ENCODE results near the gene DGKB.

Gene DGKB

DNA sequence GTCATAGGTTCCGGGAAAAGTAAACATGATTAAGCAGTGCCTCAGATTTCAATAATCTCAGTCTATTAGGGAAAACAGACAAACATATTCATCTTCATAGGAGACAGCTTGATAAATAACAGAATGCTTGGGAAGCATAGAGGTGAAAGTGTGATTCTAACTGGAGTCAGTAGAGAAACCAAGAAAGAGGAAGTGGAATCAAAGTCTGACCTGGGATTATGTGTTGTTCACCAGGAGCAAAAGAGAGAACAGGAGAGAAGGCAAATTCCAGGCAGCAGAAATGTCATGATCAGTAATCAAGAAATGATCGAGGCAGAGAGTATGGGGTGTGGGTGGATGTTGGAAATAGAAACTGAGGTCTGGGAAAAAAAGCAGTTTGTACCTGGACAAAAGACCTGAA is 43.7 kb downstream of the DGKB start:
- DNase-seq = no peak

DNA sequence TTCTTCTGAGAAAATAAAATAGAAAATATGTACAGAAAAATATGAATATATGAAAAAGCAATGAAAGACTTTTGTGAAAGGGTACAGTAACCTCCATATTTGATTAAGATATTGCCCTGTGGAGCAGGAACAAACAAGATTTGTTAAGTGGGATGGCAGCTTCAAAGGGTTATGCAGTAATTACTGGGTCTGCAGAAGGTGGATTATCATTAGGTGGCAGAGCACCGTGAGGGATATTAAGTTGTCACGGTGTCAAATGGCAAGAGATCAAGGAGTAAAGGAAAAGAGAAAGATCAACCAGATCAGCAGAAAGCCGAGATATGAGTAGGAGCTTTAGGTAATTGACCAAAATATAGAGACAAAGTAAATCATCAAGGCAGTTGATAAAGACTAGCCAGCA is 44.1 kb downstream of the DGKB start:
- no peak for DNase-seq

DNA sequence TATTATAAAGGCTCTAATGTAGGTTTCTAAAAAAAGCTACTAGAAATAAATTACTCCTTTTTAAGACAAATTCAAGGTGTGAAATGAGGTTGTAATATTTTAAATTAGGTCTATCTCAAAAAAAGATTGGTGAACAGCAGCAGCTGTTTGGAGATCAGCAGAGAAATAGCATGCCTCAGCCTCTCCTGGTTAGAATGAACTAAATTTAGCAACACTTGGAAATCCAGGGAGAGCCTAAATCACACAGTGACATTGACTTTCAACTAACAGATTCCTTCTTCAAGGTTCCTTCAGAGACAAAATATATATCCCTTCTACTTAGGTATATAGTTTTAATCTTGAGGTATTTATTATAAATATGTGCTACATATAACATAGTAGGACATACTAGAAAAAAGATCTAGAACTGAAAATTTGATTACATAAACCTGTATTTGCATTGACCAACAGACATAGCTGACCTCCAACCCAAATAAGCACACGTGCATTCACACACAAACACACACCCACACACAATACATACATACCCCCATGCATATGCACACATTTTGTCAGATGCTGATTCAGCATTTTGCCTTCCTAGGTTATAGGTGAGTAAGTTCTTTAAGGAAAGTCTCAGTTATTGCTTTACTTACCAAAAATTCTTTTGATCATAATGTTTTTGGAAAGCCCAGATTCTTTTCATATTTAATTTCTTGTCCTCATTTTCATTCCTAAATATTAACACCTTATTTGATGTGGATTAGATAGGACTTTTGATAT is 47.3 kb downstream of the DGKB start:
- DNase-seq = no peak

DNA sequence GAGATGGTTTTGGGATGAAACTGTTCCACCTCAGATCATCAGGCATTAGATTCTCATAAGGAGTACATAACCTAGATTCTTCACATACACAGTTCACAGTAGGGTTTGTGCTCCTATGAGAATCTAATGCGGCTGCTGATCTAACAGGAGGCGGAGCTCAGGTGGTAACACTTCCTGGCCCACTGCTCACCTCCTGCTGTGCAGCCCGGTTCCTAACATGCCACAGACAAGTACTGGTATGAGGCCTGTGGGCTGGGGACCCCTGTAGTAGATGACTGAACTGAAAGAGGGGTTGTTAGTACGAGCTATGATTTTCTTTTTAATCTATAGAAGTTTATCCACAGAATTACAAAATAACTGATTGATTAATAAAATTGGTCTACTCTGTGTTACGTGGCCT is 48.1 kb downstream of the DGKB start:
- DNase-seq = no peak

DNA sequence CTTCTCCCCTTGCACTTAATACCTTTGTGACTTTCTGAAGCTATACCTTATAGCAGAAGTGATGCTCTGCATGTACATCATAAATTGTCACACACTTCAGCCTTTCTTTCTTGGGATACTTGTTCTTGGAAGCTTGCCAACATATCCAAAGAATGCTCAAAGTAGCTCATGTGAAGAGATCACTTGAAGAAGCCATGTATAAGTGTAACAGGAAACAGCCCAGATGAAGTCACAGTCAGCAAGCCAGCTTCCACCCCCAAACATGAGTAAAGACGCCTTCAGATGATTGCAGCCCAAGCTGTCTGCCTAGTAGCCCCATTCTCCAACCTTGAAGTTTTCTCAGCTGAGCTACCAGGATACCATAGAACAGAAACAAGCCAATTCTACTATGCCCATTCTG is 50.9 kb downstream of the DGKB start:
- DNase-seq = no peak

DNA sequence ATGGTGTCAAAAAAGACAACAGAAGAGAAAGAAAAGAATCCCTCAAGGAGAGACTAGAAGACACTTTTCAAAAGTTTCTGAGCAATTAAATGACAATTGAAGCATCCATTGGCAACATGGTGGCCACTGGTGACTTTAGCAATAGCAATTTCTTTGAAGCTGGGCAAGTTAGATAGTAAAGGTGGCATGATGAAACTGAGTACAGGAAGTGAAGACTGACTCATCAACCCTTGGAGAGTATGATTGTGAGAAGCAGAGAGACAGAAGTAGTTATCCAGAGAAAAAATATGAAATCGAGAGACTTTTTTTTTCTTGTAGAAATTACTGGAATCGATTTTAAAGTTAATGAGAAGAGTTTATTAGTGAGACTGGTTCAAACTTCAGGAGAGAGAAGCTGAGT is 52.5 kb downstream of the DGKB start:
- DNase-seq = no peak

DNA sequence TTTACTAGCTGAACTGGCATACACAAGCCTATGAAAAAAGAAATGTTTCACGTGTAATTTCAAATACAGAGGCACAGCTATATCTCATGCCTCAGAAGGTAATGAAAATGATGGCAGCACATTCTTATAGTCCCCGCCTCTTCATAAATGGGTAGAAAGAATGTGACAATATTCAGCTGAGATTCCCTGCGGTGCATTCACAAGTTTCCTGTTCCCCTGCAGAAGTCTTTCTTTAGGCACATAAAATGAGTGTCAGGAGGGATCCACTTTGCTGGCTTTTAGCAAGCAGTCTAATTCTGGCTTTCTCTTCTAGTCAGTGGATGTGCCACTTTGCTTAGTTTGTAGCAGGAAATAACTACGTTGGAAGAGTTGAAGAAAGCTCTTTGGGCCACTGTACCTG is 56.1 kb downstream of the DGKB start:
- no peak for DNase-seq

DNA sequence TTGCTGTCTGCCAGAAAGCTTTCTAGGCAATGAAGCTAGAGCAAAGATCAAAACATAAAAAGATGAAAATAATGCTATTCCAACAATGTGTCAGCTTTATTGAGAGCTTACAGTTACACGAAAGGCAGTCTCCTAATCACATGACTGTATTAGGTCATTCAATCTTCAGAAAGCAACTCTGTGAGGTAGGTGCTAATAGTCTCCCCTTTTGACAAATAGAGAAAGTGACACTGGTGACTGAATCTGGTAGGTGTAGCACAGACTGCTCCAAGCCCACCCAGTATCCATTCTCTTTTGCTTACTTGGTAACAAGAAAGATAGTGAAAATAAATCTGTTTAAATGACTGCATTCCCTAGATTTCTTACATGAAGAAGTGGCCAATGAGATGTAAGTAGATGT is 58.8 kb downstream of the DGKB start:
- no peak for DNase-seq

DNA sequence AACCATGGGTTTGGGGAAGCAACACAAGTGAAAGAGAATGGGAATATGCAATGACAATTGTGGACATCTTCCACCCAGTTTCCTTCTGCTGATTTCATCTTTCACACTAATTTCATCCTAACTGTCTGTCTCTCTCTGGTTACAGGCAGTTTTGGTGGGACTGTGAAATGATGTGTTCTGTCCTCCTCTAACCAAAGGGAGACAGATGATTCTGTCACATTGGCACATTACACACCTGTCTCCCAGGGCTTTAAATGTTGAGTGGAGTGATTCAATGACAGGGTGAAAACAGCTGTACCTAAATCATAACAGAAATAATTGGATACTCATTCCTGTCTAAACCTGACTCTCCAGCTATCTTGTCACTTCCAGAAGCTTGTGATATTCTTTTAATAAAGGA is 60.0 kb downstream of the DGKB start:
- DNase-seq = no peak

DNA sequence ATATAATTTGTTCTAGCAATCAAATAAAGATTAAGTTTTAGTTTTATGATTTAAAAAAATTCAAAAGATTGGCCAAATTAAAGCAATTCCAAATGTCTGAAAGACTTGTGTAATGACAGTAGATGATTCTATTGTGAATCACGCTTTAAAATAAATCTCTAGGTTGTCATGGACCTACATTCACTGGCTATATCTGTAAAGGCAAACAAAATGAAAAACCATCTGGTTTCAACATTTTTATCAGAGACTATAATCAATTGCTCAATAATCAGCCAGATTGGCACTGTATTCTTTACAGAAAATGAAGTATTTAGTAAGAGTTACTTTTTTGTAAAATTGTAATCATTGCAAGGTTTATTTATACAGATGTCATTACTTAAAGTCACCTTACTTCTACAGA is 60.7 kb downstream of the DGKB start:
- no peak for DNase-seq

DNA sequence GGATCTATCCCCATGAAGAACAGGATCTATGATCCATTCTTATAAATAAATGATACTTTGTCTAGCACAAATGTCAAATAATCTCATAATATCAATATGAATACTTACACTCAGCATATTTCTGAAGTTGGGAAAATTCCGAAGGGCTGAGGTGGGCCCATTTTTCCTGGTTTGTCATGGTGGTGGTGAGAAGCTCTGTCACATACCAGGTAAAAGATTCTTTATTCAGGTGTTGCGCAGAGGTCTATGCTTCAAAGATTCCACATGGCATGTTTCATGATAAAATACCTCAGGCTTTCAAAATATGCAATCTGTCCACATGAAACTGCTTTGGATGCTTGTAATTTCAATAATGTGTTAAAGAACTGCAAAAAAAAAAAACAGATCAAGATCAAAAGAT is 61.5 kb downstream of the DGKB start:
- DNase-seq = no peak

DNA sequence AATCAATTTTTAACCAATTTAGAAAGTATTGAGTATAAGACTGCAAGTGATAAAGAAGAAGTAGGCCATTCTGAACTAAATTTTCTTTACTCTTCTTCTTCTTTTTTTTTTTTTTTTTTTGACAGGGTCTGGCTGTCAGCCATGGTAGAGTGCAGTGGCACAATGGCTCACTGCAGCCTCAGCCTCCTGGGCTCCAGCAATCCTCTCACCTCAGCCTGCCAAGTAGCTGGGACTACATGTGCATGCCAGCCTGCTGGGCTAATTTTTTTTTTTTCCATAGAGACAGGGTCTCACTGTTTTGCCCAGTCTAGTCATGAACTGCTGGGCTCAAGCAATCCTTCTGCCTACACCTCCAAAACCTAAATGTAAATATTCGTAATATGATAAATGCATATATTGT is 63.2 kb downstream of the DGKB start:
- no peak for DNase-seq

DNA sequence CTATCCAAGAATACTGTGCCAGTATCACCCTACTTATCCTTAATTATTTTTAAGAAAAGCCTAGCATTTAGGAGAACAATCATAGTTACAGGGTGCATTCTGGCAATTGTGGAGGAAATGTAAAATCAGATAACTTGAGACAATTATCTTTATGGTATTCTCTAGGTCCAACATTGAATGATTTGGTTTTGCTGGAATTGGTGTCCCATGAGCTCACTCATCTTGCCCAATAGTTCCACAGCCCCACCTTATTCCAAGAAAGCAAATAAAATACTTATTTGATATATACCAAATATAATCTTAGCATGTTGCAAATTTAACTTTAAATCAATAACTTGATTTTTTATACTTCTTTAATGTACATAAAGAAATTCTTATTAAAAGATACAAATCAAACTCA is 65.3 kb downstream of the DGKB start:
- no peak for DNase-seq

DNA sequence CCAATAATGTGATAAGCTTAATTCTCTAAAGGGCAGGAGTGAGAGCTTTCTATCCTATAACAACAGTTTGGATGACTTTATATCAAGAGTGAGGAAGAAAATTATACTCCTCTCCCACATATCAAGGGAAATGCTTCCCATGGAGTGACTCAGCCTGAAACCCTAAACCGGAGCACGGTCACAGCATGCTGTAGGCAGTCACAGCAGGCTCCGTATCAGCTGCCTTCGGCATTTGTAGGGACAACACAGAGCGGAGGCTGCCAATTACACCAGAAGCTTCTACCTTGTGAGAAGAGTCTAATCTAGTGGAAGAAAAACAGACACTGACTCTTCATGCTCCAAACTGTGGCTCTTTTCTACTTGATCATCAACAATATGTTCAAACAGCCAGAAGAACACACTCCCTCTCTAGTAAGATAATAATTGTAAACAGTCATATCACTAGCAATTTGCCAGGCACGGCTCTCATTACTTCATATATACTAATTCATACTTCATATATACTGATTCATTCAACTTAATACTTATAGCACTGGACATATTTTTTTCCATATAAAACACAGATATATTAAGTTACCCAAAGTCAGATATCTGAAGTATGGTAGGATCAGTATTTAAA is 65.9 kb downstream of the DGKB start:
- DNase-seq = no peak

DNA sequence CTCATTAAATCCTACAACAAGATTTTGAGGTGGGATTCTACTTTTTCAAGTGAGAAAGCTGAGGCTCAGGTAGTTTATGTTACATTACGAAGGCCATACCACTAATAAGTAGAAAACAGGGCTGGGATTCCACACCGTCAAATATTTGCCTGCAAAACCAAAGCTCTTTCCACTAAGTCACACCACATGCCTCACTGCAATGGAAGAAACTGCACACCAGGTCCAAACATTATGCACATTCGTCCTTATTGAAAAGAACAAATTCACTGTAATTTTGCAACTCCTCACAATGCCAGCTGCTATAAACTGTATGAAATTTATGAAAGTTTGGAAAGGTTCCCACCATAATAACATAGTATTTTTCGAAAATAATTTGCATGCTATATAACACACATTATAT is 66.5 kb downstream of the DGKB start:
- DNase-seq = no peak

DNA sequence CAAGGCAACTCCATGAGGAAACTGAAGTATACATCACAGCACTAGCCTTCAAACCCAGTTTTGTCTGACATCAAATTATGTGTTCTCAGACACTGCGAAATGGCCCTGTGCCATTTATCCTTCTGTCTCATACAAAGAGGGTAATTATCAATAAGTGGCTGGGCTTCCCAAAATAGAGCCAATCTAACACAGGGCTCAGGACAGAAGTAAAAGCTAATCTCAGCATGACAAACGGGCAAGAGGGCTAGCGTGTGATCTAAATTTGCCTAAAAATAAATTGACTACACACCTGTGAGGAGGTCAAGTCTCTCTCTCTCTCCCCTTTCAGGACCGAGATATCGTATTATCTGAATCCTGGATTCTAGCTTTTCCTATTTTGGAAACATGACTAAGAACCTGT is 67.2 kb downstream of the DGKB start:
- DNase-seq = no peak

DNA sequence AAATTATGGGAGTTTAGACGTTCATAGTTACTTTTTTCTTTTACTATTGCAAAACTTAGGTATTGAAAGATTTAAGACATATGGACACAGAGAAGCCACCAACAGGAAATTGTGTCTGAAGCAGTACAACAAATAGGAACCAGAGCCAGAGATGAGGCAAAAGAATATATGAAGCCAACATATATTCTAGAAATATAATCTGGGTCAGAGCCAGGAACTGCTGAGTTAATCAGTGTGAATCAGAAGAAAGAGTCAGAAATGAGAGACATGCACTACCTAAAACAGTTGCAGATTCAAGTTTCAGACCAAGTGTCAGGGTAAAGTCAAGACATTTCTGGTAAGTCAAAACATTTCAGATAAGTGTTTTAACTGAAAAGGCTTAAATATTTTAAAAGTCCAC is 67.7 kb downstream of the DGKB start:
- DNase-seq = no peak

DNA sequence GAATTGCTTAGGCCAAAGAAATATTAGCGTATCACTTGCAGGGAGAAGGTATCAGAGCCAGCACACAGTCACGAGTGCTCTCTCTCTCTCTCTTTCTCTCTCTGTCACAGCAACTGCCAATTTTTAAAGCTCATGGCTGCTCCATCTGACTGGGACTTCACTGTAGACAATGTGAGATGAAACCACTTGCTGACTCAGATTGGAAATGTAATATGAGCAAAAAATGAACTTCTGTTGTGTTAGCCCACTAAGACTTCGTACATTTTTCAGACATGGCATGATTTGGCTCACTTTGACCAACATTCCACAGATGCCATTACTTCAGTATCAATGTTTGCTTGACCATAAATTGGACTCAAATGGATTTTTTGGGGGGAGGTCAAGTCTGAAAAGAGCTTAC is 68.1 kb downstream of the DGKB start:
- DNase-seq = no peak

DNA sequence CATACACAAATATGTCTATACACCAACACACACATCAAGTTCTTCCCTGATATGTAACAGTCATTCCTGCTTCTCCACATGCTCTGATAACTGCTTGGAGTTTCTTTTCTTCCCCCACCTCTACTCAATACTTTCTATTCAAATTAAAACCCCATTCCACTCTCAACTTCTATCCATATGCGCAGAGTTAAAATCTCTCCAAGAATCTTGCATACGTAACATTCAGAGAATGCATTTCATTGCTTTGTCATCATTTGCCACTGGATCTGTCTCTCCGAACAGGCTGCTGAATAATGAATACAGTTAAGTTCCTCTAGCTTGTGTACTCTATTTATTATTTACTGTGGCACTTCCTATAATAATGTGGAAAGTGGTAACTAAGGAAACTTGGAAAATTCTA is 68.8 kb downstream of the DGKB start:
- DNase-seq = no peak

DNA sequence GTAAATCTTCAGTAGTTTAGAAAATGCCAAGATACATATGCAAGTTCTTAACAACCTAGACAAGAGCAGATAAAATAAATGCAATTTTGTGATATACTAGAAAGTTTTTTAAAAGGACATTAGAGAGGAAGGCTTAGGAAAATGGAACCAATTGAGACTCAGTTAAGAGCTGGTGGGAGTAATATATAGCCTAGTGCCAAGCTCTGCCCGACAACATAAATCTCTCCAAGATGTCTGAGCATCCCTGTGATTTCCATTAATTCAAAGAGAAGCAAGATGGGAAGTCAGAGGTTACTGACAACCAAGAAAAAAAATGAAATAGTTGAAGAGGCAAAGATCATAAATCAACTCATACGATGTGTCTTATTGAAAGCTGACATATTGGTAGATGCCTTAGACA is 74.5 kb downstream of the DGKB start:
- DNase-seq = no peak

DNA sequence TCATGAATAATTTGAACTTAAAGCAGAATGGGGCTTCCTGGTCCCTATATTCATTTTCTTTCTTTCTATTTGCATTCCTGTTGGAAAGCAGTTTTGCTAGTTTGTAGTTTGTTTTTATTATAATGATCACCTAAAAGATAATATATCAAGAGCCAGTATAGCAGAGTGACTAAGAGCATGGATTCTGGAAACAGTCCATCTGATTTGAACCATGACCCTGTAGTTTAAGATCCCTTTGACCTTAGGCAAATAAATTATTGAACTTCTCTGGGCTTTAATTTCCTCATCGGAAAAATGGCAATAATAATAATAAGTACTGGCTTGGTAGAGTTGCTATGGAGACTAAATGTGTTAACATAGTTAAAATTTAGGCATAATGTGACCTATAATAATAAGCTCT is 76.1 kb downstream of the DGKB start:
- no peak for DNase-seq

DNA sequence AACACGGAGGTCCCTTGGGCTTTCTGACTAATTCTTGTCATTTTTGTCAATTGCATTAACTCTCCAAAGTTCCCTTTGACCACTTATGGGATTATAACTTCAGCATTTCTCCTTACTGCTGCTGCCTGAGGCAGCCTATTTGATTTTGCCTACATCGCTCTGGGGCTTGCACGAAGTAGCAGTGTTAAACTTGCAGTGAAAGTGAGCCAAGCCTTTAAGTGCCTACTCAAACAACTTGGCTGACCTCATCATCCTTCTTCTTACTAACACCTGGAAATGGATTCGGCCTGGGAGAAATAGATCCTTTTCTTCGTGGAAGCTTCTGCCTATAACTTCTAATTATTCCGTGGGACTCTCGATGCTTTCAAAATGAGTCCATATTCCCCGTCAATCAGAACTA is 76.6 kb downstream of the DGKB start:
- no peak for DNase-seq

DNA sequence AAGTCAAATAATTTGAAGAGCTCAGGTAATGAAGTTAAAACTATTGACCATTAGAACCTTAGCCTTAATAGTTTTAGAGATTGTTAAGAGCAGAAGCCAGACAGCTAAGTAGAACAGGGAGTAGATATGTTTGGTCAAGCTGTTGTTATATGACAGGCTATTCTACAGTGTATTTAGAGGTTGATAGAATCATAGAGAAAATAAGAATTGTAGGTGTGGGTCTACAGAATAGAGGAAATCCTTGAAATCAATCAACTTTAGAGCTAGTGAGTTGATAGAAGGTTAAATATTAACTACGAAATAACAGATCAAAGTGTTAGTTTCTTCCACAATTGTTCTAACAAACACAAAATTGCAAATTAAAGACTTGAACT is 80.1 kb downstream of the DGKB start:
- no peak for DNase-seq

DNA sequence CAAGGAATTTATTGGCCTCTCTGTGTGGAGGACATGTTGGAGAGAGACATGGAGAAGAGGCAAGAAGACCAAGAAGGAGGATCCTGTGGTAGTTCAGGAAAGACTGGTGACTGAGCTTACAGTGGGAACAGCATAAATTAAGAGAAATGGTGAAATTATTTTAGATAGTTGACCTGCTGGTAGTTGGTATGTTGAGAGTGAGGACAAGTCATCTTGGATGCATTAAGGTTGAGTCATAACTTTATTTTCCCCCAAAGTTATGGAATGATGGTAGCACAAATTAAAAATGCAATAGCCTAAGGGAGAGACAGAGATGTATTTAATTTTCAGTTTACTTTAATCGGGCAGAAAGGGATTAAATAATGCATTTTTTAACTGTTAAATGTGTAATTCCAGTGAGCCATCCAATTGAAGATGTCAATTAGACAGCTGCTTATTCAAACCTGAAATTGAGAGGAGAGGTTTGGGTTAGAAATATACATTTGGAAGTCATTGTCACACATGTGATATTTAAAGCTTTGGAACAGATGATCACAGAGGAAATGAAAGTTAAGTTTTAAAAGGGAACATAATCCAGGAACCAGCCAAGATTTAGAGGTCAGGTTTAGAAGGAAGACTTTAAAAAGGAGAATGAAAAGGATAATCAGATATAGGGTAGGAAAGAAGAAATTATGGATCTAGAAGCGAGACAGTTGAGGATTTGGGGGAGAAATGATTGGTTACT is 80.6 kb downstream of the DGKB start:
- no peak for DNase-seq

DNA sequence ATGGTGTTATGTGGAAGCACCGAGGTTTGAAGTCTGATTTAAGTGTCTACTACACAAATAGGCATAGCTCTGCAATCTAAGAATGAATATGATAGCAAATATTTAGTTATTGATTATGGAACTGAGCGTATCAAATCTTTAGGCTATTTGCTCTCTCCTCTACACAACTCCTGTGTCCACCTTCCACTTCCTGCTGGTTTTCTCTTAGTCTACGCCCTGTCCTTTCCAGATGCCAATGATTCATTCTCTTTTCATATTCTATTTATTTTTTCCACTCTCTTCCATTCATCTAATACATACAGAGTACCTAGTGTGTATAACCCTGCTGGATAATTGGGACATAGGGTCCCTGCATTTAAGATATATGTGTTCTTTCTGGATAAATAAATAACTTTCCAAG is 83.7 kb downstream of the DGKB start:
- DNase-seq = no peak
